Measurements from ENCODE around the gene TENM3. TPM values are rescaled to one million over a fixed set of nuclear protein-coding genes. Genes with fewer than 3 reads are reported as not detected.

TENM3 gene
- total and polyA plus RNA-seq, 3 donors from 2014 or later, result 10.9 to 42.7 (median 42.2) TPM

DNA sequence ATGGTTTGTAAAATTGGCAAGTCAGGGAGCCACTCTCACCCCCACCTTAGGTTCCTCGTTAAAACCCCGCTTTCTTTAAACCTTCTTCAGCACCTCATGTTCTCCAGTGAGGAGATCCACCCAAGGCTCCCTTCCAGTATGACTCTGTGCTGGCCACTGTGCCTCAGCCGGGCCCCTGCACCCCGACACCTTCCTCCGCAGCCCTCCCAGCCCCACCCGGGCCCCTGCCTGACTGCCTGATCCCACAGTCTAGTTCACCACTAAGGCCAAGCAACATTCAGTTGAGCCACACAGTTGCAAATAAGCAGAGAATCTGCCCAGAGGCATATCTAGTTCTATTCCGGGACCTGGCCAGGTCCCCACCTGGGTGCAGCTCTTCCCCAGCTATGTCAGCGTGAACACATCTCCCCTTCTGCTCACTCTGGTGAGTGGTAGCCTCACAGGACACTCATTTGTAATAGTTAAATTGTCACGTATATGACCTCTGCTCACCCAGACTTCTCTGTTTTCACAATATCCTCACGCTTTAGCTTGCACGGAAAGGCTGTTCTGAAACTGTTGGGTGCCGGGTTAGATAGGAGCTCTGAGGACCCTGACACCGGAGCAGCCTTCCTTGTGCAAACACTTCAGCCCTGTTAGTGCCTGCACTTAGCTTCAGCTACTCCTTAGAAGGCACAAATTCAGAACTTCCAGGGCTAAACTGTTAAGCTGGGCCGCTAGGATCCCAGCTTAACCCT is 527.2 kb downstream of the TENM3 start:
- Histone ChIP-seq H3K36me3 (ENCODE audit: low read depth, missing control alignments) (no peaks in the 10 kb centered on the region), H3K27me3 (no peaks in the 10 kb centered on the region), H3K9me3 (no peaks in the 10 kb centered on the region), H3K27ac (no peak overlapping the region), H3K4me1 (no peaks in the 10 kb centered on the region), H3K4me3 (no peak overlapping the region)
- intact Hi-C loops (cut with DNase I; ENCODE audit: low total_unique reads), result no loop called here
- DNase-seq, result no peak
- no peak for TF ChIP-seq POLR2A (IDR thresholded peaks at IDR 0.05)
- TF ChIP-seq, protein P1, sequence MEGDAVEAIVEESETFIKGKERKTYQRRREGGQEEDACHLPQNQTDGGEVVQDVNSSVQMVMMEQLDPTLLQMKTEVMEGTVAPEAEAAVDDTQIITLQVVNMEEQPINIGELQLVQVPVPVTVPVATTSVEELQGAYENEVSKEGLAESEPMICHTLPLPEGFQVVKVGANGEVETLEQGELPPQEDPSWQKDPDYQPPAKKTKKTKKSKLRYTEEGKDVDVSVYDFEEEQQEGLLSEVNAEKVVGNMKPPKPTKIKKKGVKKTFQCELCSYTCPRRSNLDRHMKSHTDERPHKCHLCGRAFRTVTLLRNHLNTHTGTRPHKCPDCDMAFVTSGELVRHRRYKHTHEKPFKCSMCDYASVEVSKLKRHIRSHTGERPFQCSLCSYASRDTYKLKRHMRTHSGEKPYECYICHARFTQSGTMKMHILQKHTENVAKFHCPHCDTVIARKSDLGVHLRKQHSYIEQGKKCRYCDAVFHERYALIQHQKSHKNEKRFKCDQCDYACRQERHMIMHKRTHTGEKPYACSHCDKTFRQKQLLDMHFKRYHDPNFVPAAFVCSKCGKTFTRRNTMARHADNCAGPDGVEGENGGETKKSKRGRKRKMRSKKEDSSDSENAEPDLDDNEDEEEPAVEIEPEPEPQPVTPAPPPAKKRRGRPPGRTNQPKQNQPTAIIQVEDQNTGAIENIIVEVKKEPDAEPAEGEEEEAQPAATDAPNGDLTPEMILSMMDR (IDR thresholded peaks at IDR 0.05), result no peak
- WGBS, 2 donors, result 85 to 90% methylated on average over 14 of the region's 14 CpGs

DNA sequence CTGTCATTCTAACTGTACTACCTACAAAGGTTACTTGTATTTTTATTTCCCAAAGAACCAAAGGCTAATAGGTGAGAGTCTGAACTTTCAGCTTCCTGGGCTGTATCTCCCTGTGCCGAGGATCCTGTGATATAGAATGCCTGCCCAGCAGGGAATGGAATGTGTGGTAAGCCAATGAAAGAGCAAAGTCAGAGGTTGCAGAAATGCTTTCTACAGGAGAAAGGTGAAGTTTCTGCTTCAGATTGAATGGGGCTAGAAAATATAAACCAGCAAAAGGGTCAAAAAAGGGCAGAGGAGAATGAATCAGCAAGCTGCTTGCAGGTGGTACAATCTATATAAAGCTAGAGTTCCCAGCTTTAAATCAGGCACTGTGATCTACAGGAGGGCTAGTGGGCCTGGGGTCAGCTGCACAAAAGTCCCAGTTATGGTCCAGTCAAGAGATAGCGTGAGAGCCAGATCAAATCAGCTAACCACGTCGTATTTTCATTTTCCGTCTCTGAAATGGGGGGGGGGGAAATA is 527.9 kb downstream of the TENM3 start:
- WGBS, 2 donors, result 69 to 74% methylated on average over 5 of the region's 5 CpGs
- intact Hi-C loops (cut with DNase I; ENCODE audit: low total_unique reads), result no loop called here
- no peak overlapping the region for H3K4me3 ChIP-seq
- H3K9me3 ChIP-seq, result no peaks in the 10 kb centered on the region
- H3K36me3 ChIP-seq (ENCODE audit: low read depth, missing control alignments), result no peaks in the 10 kb centered on the region
- no peak for DNase-seq
- no peaks in the 10 kb centered on the region for H3K4me1 ChIP-seq
- no peak overlapping the region for H3K27ac ChIP-seq
- TF ChIP-seq, protein P1 (IDR thresholded peaks at IDR 0.05), result no peak
- TF ChIP-seq POLR2A (IDR thresholded peaks at IDR 0.05), result no peak
- no peaks in the 10 kb centered on the region for H3K27me3 ChIP-seq

DNA sequence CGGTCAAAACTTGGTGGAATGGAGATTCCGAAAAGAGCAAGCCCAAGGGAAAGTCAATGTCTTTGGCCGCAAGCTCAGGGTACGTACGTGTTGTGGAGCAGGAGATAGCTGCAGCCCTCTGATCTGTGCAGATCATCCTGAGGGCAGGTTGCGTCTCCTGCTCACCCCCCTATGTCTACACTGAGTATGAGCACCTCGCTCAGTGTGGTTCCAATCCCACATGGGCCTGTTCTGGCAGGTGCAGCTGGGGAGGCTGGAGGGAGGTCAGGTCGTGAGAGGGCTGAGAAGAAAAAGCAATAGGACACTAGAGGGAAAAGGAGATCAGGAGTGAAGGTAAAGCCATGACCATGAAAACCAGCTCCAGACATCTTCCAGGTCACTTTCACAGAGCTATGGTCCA is 531.9 kb downstream of the TENM3 start:
- 93 to 97% methylated on average over 8 of the region's 8 CpGs for WGBS, 2 donors
- no peak overlapping the region for H3K27ac ChIP-seq
- no peaks in the 10 kb centered on the region for H3K4me1 ChIP-seq
- intact Hi-C loops (cut with DNase I; ENCODE audit: low total_unique reads), result no loop called here
- H3K4me3 ChIP-seq, result no peak overlapping the region
- no peaks in the 10 kb centered on the region for H3K36me3 ChIP-seq (ENCODE audit: low read depth, missing control alignments)
- no peaks in the 10 kb centered on the region for H3K27me3 ChIP-seq
- no peak for TF ChIP-seq POLR2A (IDR thresholded peaks at IDR 0.05)
- TF ChIP-seq, protein P1 (IDR thresholded peaks at IDR 0.05), result no peak
- no peak for DNase-seq
- no peaks in the 10 kb centered on the region for H3K9me3 ChIP-seq

DNA sequence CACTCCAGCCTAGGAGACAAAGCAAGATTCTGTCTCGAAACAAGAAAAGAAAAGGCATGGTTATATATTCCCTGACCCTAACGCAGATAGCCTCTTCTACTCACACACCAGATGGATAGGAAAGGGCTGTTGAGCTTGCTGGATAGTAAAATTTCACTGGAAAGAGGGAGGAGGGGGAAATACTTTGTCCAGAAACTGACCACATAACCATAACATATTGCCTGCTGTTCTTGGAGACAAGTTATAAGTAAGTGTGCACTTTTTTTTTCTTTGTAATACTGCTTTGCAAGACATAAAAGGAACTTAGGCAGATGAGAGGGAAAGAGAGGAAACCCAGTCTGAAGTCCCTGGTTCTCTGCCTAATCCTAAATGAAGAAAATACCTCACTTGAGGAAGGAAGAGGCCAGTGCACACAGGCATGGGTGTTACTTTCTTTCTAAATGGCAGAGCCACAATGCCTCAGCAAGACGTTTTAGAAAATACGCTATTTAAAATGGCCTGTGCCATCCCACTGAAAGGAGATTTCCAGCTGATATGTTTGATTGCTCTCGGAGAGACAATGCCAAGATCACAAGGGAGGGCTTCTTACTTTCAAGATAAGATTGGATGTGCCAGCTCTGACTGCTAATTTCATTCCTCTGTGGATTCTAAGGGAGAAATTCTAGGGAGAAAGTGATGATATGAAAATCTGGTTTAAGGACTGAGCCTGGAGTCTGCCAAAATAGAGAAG is 533.3 kb downstream of the TENM3 start:
- DNase-seq, result no peak
- H3K27me3 ChIP-seq, result no peaks in the 10 kb centered on the region
- intact Hi-C loops (cut with DNase I; ENCODE audit: low total_unique reads), result no loop called here
- TF ChIP-seq, protein P1 (IDR thresholded peaks at IDR 0.05), result no peak
- TF ChIP-seq POLR2A (IDR thresholded peaks at IDR 0.05), result no peak
- H3K4me1 ChIP-seq, result no peaks in the 10 kb centered on the region
- no peak overlapping the region for H3K27ac ChIP-seq
- 69 to 77% methylated on average over 5 of the region's 5 CpGs for WGBS, 2 donors
- H3K9me3 ChIP-seq, result no peaks in the 10 kb centered on the region
- H3K36me3 ChIP-seq (ENCODE audit: low read depth, missing control alignments), result no peaks in the 10 kb centered on the region
- no peak overlapping the region for H3K4me3 ChIP-seq

Data from testis (tissue), 3 donors.